ENCODE results near the gene TGFBRAP1. TPM values are rescaled to one million over a fixed set of nuclear protein-coding genes. Genes with fewer than 3 reads are reported as not detected.

Gene TGFBRAP1
- total RNA-seq, 4 donors from 2014 or later, result 20.9 to 30.8 (median 23.2) TPM

GRCh38 chr2:105365206-105365605, 35.7 kb upstream of the TGFBRAP1 start:
- Histone ChIP-seq H3K4me3 (no peak overlapping the region), H3K9me3 (no peaks in the 10 kb centered on the region), H3K4me1 (peaks cover 0 to 19% (median 0%) of the 10 kb centered on the region in 4 donors), H3K27me3 (no peaks in the 10 kb centered on the region), H3K27ac (no peak overlapping the region), H3K36me3 (peaks cover 0 to 60% (median 2%) of the 10 kb centered on the region in 3 donors)
- 47 to 69% methylated on average over 3 of the region's 3 CpGs for WGBS, 2 donors
- DNase-seq (ENCODE audit: low spot score in 2 of 2), result no peak
- no peak for TF ChIP-seq EP300 (IDR thresholded peaks at IDR 0.05)

GRCh38 chr2:105364436-105365139, 35.1 kb upstream of the TGFBRAP1 start:
- 57 to 61% methylated on average over 5 of the region's 5 CpGs for WGBS, 2 donors
- DNase-seq (ENCODE audit: low spot score in 2 of 2), result no peak
- Histone ChIP-seq H3K27ac (no peak overlapping the region), H3K27me3 (no peaks in the 10 kb centered on the region), H3K36me3 (peaks cover 0 to 66% (median 2%) of the 10 kb centered on the region in 3 donors), H3K9me3 (no peaks in the 10 kb centered on the region), H3K4me1 (peaks cover 0 to 13% (median 0%) of the 10 kb centered on the region in 4 donors), H3K4me3 (no peak overlapping the region)
- TF ChIP-seq EP300 (IDR thresholded peaks at IDR 0.05) (no peak), POLR2A (IDR thresholded peaks at IDR 0.05) (no peak), CTCF (IDR thresholded peaks at IDR 0.05) (no peak)

- Histone ChIP-seq H3K27me3 (no peaks in the 10 kb centered on the region), H3K27ac (no peak overlapping the region), H3K4me1 (peaks cover 0 to 10% (median 0%) of the 10 kb centered on the region in 4 donors), H3K4me3 (no peak overlapping the region), H3K9me3 (no peaks in the 10 kb centered on the region), H3K36me3 (peaks cover 0 to 78% (median 2%) of the 10 kb centered on the region in 3 donors)
- 54 to 58% methylated on average over 11 to 14 of the region's 15 CpGs for WGBS, 2 donors
- no peak for DNase-seq (ENCODE audit: low spot score in 2 of 2)
- TF ChIP-seq CTCF (IDR thresholded peaks at IDR 0.05), result no peak
- TF ChIP-seq POLR2A (IDR thresholded peaks at IDR 0.05), result no peak
- no peak for TF ChIP-seq EP300 (IDR thresholded peaks at IDR 0.05)
Measured at GRCh38 chr2:105362862-105363591, 33.5 kb upstream of the TGFBRAP1 start.

GRCh38 chr2:105361102-105361889, 31.8 kb upstream of the TGFBRAP1 start:
- Histone ChIP-seq H3K36me3 (peaks cover 0 to 79% (median 7%) of the 10 kb centered on the region in 3 donors), H3K4me1 (peaks cover 0 to 10% (median 0%) of the 10 kb centered on the region in 4 donors), H3K9me3 (peaks cover 0 to 15% (median 1%) of the 10 kb centered on the region in 4 donors), H3K4me3 (no peak overlapping the region), H3K27ac (no peak overlapping the region), H3K27me3 (no peaks in the 10 kb centered on the region)
- WGBS, 2 donors, result 59 to 67% methylated on average over 11 of the region's 11 CpGs
- no peak for TF ChIP-seq CTCF (IDR thresholded peaks at IDR 0.05)
- TF ChIP-seq EP300 (IDR thresholded peaks at IDR 0.05), result no peak
- TF ChIP-seq POLR2A (IDR thresholded peaks at IDR 0.05), result no peak
- no peak for DNase-seq (ENCODE audit: low spot score in 2 of 2)

DNA sequence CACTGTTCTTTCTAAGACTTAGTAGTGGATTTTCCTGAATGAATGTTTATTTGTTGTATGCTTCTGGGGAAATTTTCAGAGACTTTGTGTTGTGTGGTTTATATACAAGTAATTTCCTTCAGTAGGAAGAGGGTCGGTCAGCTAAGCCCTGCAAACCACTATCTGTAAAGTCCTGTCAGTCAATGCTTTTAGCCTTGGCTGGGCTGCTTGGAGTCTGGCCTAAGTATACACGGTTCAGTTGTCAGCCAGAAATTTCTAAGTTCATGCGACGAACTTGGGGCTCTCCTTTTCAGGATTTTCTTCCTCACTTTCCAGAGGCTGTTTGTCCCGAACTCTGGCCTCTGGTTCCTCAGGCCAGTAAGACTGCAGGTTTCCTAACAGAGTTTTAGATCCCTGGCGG, 29.1 kb upstream of the TGFBRAP1 start:
- H3K27ac ChIP-seq, result no peak overlapping the region
- H3K9me3 ChIP-seq, result peaks cover 0 to 25% (median 1%) of the 10 kb centered on the region in 4 donors
- 75 to 79% methylated on average over 6 of the region's 6 CpGs for WGBS, 2 donors
- no peaks in the 10 kb centered on the region for H3K27me3 ChIP-seq
- H3K4me1 ChIP-seq, result peaks cover 0 to 8% (median 0%) of the 10 kb centered on the region in 4 donors
- no peak for TF ChIP-seq EP300 (IDR thresholded peaks at IDR 0.05)
- no peak for TF ChIP-seq CTCF (IDR thresholded peaks at IDR 0.05)
- no peak for TF ChIP-seq POLR2A (IDR thresholded peaks at IDR 0.05)
- no peak for DNase-seq (ENCODE audit: low spot score in 2 of 2)
- no peak overlapping the region for H3K4me3 ChIP-seq
- peaks cover 0 to 96% (median 7%) of the 10 kb centered on the region in 3 donors for H3K36me3 ChIP-seq

All from tibial nerve (tissue), 4 donors.